ENCODE data around the gene MED14.

DNA sequence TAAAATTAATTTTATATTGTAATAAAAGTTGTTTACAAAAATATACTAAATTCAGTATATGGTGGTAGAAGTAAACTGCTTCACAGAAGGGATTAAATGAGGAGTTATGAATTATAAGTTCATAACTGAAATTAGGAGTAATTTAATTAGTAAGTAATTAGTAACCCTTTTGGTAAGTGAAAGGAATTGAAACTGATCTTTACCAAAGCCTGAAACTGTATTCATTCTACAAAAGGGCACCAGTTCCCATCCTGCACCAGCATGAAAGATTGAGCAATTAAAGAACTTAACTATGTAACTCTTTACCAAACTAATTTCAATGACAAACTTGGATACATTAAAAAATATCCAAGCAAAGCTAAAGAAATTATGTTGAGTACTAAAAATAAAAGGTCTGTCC, 8.2 kb downstream of the MED14 start:
- TF ChIP-seq, protein P1, sequence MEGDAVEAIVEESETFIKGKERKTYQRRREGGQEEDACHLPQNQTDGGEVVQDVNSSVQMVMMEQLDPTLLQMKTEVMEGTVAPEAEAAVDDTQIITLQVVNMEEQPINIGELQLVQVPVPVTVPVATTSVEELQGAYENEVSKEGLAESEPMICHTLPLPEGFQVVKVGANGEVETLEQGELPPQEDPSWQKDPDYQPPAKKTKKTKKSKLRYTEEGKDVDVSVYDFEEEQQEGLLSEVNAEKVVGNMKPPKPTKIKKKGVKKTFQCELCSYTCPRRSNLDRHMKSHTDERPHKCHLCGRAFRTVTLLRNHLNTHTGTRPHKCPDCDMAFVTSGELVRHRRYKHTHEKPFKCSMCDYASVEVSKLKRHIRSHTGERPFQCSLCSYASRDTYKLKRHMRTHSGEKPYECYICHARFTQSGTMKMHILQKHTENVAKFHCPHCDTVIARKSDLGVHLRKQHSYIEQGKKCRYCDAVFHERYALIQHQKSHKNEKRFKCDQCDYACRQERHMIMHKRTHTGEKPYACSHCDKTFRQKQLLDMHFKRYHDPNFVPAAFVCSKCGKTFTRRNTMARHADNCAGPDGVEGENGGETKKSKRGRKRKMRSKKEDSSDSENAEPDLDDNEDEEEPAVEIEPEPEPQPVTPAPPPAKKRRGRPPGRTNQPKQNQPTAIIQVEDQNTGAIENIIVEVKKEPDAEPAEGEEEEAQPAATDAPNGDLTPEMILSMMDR (IDR thresholded peaks at IDR 0.05 in 8 of 11, conservative IDR thresholded peaks at IDR 0.05 in 3 of 11) = no peak
- no peak for TF ChIP-seq POLR2A (IDR thresholded peaks at IDR 0.05)

All from spleen (tissue), 7 donors.